ENCODE results near the gene ENPP5.

- TF ChIP-seq, protein P1, sequence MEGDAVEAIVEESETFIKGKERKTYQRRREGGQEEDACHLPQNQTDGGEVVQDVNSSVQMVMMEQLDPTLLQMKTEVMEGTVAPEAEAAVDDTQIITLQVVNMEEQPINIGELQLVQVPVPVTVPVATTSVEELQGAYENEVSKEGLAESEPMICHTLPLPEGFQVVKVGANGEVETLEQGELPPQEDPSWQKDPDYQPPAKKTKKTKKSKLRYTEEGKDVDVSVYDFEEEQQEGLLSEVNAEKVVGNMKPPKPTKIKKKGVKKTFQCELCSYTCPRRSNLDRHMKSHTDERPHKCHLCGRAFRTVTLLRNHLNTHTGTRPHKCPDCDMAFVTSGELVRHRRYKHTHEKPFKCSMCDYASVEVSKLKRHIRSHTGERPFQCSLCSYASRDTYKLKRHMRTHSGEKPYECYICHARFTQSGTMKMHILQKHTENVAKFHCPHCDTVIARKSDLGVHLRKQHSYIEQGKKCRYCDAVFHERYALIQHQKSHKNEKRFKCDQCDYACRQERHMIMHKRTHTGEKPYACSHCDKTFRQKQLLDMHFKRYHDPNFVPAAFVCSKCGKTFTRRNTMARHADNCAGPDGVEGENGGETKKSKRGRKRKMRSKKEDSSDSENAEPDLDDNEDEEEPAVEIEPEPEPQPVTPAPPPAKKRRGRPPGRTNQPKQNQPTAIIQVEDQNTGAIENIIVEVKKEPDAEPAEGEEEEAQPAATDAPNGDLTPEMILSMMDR (IDR thresholded peaks at IDR 0.05; ENCODE audit: low read length), result no peak
- TF ChIP-seq EZH2 (IDR thresholded peaks at IDR 0.05; ENCODE audit: borderline replicate concordance, low read length), result no peak
These were observed 14.1 kb downstream of the ENPP5 start for GRCh38 chr6:46156701-46157100.

All from OCI-LY1 (cell line).